ENCODE data around the gene TBCA. TPM values are rescaled to one million over a fixed set of nuclear protein-coding genes. Genes with fewer than 3 reads are reported as not detected.
A peak's percentile ranks its signal among the peaks of the same experiment; 100 is the strongest.

Gene TBCA, protein sequence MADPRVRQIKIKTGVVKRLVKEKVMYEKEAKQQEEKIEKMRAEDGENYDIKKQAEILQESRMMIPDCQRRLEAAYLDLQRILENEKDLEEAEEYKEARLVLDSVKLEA
- 10 to 100 TPM; 70.0 TPM for total RNA-seq

GRCh38 chr5:77775790-77776553 is at the start of gene TBCA:
Gene TBCA, minus strand, starts transcription at chr5:77776339. Its CDS starts 82 bp downstream, at chr5:77776257.
- peak within 1 kb of the TSS; percentile 95 to 96 for H3K27ac ChIP-seq
- H3K36me3 ChIP-seq: no peaks in the 10 kb centered on the region
- ATAC-seq (ENCODE audit: insufficient number of reproducible peaks, low FRiP score, low read depth) (peak; percentile 79), DNase-seq (ENCODE audit: low spot score) (peak; percentile 43)
- peak within 1 kb of the TSS; percentile 93 for H3K4me3 ChIP-seq
- no peaks in the 10 kb centered on the region for H3K27me3 ChIP-seq (replicated peaks; ENCODE audit: insufficient read depth)
- no peaks in the 10 kb centered on the region for H3K9me3 ChIP-seq
- H3K4me1 ChIP-seq (ENCODE audit: control insufficient read depth in 1 of 2, low read depth in 2 of 2): peaks cover 17 to 32% of the 10 kb centered on the region in 2 donors
- TF ChIP-seq, protein P1, sequence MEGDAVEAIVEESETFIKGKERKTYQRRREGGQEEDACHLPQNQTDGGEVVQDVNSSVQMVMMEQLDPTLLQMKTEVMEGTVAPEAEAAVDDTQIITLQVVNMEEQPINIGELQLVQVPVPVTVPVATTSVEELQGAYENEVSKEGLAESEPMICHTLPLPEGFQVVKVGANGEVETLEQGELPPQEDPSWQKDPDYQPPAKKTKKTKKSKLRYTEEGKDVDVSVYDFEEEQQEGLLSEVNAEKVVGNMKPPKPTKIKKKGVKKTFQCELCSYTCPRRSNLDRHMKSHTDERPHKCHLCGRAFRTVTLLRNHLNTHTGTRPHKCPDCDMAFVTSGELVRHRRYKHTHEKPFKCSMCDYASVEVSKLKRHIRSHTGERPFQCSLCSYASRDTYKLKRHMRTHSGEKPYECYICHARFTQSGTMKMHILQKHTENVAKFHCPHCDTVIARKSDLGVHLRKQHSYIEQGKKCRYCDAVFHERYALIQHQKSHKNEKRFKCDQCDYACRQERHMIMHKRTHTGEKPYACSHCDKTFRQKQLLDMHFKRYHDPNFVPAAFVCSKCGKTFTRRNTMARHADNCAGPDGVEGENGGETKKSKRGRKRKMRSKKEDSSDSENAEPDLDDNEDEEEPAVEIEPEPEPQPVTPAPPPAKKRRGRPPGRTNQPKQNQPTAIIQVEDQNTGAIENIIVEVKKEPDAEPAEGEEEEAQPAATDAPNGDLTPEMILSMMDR (IDR thresholded peaks at IDR 0.05): peak; percentile 44

DNA sequence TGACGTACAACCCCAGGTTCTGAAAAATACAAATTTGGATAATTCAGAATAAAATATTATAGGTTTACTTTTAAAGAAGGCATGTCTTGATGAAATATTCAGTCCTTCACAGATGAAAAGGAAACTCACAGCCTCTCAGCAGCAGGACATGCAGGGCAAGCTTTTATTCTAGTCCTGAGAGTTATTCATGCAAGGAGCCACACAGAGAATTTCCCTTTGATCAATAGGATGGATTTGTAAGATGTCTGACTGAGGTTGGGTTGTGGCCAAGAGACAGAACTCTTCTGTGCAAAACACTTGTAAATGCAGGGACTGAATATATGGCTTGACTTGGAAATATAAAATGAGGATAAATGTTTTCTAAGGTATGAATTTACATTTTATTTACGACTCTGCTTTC is 48.8 kb upstream of the TBCA start:
- TF ChIP-seq, protein P1 (IDR thresholded peaks at IDR 0.05): no peak
- H3K27ac ChIP-seq: no peak overlapping the region
- H3K9me3 ChIP-seq: no peaks in the 10 kb centered on the region
- ATAC-seq (ENCODE audit: insufficient number of reproducible peaks, low FRiP score, low read depth): no peak
- H3K36me3 ChIP-seq: no peaks in the 10 kb centered on the region
- DNase-seq (ENCODE audit: low spot score): no peak
- H3K4me3 ChIP-seq: no peak overlapping the region
- H3K27me3 ChIP-seq (replicated peaks; ENCODE audit: insufficient read depth): no peaks in the 10 kb centered on the region
- no peaks in the 10 kb centered on the region for H3K4me1 ChIP-seq (ENCODE audit: control insufficient read depth in 1 of 2, low read depth in 2 of 2)

DNA sequence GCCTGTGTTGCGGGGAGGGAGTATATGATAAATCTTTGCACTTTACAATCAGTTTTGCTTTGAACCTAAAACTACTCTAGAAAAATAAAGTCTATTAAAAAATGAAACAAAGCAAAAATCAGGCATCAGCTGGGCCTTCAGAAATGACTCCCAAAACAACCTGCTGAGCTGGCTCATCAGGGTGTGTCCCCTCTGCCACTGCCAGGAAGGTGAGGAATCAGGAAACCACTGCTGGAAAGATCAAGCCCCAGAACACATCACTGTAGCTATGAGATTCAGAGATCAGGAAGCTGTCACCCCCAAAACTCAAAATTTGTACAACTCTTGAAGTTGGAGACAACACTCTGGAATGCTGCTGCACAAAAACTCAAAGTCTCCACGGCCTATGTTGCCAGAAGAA is 40.5 kb upstream of the TBCA start:
- ATAC-seq (ENCODE audit: insufficient number of reproducible peaks, low FRiP score, low read depth) (no peak), DNase-seq (ENCODE audit: low spot score) (no peak)
- Histone ChIP-seq H3K27me3 (replicated peaks; ENCODE audit: insufficient read depth) (no peaks in the 10 kb centered on the region), H3K4me3 (no peak overlapping the region), H3K4me1 (ENCODE audit: control insufficient read depth in 1 of 2, low read depth in 2 of 2) (no peaks in the 10 kb centered on the region), H3K27ac (no peak overlapping the region), H3K9me3 (no peaks in the 10 kb centered on the region), H3K36me3 (no peaks in the 10 kb centered on the region)
- TF ChIP-seq, protein P1 (IDR thresholded peaks at IDR 0.05): no peak

DNA sequence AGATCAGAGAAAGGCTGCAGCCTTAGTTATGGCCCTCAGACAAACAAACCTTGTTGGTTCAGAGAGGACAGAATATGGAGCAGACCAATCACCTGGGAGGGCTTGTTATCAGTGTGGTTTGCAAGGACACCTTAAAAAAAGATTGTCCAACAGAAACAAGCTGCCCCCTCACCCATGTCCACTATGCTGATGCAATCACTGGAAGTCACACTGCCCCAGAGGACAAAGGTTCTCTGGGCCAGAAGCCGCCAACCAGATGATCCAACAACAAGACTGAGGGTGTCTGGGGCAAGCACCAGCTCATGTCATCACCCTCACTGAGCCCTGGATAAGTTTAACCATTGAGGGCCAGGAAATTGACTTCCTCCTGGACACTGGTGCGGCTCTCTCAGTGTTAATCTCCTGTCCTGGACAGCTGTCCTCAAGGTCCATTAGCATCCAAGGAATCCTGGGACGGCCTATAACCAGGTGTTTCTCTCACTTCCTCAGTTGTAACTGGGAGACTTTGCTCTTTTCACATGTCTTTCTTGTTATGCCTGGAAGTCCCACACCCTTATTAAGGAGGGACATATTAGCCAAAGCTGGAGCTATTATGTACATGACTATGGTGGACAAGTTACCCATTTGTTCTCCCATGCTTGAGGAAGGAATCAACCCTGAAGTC is 36.9 kb upstream of the TBCA start:
- no peaks in the 10 kb centered on the region for H3K9me3 ChIP-seq
- ATAC-seq (ENCODE audit: insufficient number of reproducible peaks, low FRiP score, low read depth) (no peak), DNase-seq (ENCODE audit: low spot score) (no peak)
- TF ChIP-seq, protein P1 (IDR thresholded peaks at IDR 0.05): no peak
- no peaks in the 10 kb centered on the region for H3K27me3 ChIP-seq (replicated peaks; ENCODE audit: insufficient read depth)
- no peak overlapping the region for H3K27ac ChIP-seq
- no peaks in the 10 kb centered on the region for H3K4me1 ChIP-seq (ENCODE audit: control insufficient read depth in 1 of 2, low read depth in 2 of 2)
- H3K4me3 ChIP-seq: no peak overlapping the region
- no peaks in the 10 kb centered on the region for H3K36me3 ChIP-seq

GRCh38 chr5:77806213-77806843 is 30.2 kb upstream of the TBCA start:
- ATAC-seq (ENCODE audit: insufficient number of reproducible peaks, low FRiP score, low read depth) (no peak), DNase-seq (ENCODE audit: low spot score) (no peak)
- no peak overlapping the region for H3K27ac ChIP-seq
- H3K4me3 ChIP-seq: peak overlapping the region; percentile 46
- H3K9me3 ChIP-seq: peaks cover 6% of the 10 kb centered on the region
- TF ChIP-seq, protein P1 (IDR thresholded peaks at IDR 0.05): no peak
- H3K27me3 ChIP-seq (replicated peaks; ENCODE audit: insufficient read depth): no peaks in the 10 kb centered on the region
- H3K4me1 ChIP-seq (ENCODE audit: control insufficient read depth in 1 of 2, low read depth in 2 of 2): peaks cover 11 to 13% of the 10 kb centered on the region in 2 donors
- H3K36me3 ChIP-seq: no peaks in the 10 kb centered on the region
